GM21390 (cell line): Measurements from ENCODE around the gene TRPM5.

Source experiments
- ATAC-seq: cut with Tn5 transposase; IDR thresholded peaks from one replicate; pipeline ENCODE4 v1.9.1; 2021; ENCODE audit not compliant: unreplicated experiment

Gene TRPM5

DNA sequence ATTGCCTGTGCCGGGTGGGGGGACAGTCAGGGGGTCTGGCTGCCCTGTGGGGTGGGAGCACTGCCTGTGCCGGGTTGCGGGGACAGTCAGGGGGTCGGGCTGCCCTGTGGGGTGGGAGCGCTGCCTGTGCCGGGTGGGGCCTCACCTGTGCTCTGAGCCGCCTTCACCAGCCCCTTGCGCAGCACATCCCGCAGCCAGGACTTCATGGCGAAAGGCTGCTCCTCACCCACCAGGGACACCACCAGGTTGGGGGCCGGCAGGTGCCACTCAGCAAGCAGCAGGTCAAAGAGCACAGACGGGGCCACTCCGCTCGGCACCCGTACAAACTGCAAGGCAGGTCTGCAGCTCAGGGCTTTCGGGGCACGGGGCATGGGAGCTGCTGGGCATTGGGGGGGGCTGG lies 22.3 kb downstream of the TRPM5 start:
- no peak for ATAC-seq

DNA sequence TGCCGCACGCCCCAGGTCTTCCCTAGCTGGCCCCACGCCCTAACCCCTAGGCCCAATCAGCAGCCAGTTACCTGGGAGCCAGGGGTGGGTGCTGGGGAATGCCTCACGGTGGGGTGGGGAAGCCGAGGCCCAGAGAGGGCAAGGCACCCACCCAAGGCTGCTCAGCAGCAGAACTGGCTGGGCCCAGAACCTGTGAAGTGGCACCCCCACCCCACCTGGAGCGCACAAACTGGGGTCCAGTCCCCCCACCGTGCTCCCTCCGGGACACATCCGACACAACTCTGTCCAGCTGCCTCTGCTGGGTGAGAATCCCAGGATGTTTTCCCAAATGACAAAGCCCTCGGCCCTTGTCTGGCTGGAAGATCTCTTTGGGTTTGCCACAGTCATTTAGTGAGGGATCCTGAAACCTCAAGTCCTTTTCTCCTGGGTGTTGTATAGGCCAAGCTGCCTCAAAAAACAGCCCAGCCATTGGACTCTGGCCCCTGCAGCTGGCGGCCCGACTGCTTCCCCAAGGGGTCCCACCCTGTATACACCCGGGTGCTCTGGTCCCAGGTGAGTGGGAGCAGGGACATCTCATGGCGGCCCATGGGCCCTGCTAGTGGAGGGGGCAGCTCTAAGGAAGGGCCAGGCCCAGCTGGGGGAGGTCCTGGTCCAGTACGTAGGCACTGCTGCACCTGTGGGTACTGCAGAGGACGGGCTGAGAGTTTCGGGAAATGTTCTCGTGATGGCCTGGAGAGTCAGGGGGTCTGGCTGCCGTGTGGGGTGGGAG lies 22.9 kb downstream of the TRPM5 start:
- no peak for ATAC-seq

DNA sequence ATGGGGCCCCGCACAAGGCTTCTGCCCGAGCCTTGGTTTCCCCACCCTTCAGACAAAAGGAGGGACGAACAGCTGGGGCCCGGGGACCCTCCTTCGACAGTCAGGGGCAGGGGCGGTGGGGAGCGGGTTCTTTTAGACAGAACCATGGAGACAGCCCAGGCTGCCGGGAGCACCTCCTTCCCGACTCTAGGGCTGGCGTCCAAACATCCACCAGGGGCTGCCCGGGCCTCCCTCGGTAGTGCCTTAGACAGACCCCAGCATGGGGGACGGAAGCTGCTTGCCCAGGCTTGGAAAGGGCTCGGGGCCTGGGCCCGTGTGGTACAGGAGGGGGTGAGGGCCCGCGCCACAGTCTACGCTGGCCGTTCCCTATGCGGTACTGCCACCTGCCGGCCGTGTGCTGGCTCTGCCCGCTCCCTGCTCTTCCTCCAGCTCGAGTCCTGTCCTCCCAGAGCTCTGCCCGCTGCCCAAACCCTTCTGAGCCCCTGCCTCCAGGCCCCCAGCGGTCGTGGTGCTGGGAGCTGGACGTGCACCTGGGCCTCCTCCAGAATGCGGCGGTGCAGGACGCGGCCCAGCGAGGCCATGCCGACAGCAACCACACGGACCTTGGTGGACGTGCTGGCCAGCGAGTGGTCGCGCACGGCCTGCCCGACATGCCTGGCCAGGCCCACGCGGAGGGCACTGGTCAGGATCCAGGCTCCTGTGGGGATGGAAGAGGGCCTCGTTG lies 23.6 kb downstream of the TRPM5 start:
- no peak for ATAC-seq

- ATAC-seq: no peak
These were observed 24.4 kb downstream of the TRPM5 start for GRCh38 chr11:2419638-2420501.

- ATAC-seq: no peak
These were observed 25.5 kb downstream of the TRPM5 start for GRCh38 chr11:2418693-2419360.

- ATAC-seq: no peak
These were observed 26.2 kb downstream of the TRPM5 start for GRCh38 chr11:2417856-2418692.

DNA sequence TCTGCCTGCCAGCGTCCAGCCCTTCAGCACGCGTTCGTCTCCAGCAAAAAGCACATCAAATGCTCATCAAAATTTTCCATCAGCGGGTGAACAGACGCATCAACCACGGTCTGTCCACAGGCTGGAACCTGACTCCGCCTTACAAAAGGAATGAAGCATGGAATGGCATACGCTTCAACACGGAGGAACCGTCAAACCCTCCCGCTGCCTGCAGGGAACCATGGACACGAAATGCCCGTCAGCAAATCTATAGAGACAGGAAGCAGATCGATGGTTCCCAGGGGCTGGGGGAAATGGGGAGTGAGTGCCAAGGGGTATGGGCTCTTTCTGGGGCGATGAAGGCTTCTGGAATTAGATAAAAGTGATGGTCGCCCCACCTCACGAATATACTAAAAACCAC lies 27.5 kb downstream of the TRPM5 start:
- ATAC-seq: no peak

DNA sequence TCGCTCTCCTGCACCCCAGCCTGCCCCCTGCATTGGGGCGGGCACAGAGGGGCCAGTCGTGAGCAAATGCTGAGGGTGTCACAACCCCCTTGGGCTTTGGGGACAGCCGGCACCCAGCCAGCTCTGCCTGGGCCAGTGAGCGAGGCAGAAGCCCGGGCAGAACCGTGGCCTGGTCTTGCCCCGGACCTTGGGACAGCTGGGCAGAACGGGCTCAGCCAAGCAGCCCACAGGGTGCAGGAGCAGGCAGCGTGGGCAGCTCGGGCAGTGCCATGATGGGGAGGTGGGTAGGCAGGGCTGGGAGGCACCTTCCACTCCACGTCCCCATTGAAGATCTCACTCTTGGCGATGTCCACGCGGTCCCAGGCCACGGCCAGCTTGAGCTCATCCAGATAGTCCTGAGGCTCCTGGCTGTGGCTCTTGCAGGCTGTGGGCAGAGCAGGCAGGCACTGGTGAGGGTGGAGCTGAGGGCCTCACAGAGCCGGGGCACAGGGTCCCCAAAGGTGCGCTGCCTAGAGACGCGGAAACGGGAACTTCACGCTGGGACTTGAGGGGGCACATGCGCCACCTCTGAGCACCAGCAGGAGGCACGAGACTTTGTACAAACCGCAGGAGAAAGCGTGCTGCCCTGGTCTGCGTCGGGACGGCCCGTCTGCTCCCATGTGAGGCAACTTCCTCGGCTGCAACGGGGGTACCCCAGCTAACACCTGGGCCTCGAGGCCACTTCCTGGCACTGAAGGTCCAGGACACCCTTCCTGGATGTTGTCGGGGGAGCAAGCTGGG lies 28.5 kb downstream of the TRPM5 start:
- ATAC-seq: no peak

- ATAC-seq: no peak
These were observed 29.1 kb downstream of the TRPM5 start for GRCh38 chr11:2415171-2415570.

- no peak for ATAC-seq
These were observed 29.7 kb downstream of the TRPM5 start for GRCh38 chr11:2414616-2415015.

- no peak for ATAC-seq
These were observed 30.4 kb downstream of the TRPM5 start for GRCh38 chr11:2413742-2414579.

DNA sequence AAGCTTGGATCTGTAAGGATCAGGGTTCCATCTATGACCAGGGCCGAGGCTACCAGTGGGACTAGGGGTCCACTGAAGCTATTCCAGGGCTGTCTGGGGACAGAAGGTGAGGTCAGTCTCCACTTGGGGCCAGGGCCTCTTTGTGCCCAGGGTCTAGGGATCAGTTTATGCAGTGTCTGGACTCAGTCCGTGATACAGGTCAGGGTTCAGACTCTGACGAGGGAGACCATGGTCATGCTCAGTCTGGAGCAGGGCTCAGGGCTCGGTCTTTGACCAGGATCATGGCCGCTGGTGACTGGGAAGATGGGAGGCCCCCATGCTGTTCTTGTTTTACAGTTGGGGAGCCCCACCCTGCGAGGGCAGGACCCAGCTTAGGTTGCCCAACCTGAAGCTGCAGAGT lies 32.0 kb downstream of the TRPM5 start:
- ATAC-seq: no peak

GRCh38 chr11:2411446-2412305 lies 32.6 kb downstream of the TRPM5 start:
- no peak for ATAC-seq

DNA sequence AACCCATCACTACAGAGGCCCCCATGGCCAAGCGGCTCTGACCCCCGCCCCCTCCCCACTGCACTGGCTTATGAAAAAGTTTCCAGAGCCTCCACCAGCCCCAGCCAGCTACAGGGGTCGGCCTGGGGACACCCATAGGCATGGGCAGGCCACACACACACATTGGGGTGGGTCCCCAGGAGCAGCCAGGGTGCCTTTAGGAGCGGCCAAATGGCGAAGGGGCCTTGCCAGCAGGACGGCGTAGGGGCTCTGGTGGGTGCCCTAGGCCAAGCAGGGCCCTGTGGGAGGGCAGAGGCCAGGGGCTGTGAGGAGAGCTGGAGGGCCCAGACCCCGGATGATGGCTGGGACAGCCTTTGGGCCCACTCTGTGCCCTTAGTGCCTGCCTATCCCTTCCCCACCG lies 33.7 kb downstream of the TRPM5 start:
- ATAC-seq: no peak

DNA sequence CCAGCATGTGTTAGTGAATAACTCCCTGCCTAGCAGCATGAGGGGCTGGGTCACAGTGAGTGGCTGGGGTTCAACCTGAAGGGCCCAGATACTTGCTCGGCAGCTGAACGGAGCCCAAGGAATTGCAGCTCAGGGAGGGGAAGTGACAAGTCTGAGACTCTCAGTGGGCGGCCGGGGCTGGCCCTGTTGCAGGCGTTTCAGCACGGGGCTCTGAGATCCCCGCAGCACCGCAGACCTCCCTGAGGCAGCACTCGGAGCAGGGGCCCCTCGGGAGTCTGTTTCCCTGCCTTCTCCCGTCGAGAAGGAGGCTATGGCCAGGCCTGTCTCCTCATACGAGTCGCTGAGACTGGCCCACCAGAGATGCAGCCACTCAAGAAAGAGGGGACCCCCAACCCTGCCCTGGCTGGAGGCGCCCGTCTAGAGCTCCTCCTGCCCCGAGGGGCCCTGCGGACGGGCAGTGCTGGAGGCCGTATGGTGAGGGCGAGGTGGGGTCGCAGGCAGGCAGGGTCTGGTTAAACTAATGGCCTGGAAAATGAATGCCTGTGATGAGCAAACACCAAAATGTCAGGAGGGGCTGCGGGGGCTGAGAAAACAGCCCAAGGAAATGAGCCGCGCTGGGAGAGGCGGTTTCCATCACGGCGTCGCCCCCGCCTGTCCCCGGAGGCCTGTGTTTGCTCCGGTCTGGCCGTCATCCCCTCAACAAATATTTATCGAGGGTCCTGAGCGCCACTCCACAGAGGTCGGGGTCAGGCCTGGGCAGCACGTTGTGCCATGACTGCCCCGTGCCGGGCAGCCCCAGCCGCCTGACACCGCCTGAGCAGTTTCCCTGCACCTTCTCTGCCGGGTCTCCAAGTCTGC lies 34.5 kb downstream of the TRPM5 start:
- ATAC-seq: no peak

- no peak for ATAC-seq
These were observed 35.2 kb downstream of the TRPM5 start for GRCh38 chr11:2409126-2409525.

DNA sequence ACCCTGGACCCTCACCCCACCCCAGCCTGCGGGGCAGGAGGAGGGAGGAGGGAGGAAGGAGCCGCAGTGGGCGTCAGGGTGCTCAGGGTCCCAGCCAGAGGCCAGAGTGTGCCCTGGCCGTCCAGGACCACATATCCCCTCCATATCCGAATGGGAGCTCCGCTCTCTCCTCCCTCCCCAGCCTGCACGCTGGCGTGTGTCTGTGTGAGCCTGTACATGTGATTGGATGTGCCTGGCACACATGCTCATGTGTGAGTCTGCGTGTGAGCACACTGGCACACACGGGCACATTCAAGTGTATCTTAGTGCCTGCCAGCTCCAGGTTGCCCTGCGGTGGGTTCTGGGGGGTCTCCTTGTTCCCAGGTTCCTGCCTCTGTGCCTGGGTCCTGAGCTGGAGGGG lies 35.6 kb downstream of the TRPM5 start:
- ATAC-seq: no peak
